CD4-positive, alpha-beta T cell (primary cell): ENCODE results near the gene MED9. TPM values are rescaled to one million over a fixed set of nuclear protein-coding genes. Genes with fewer than 3 reads are reported as not detected.

Experiments used
- ATAC-seq: fragments of 200-7000 bp; cut with Tn5 transposase; one replicate; pipeline ENCODE4 v1.10.0; 2022; ENCODE audit warnings: mild to moderate bottlenecking; ENCODE audit not compliant: poor library complexity
- CTCF ChIA-PET: fragments of 350-600 bp; sonication (Branson Sonifier 250); formaldehyde crosslinking; loops from one replicate; lab custom pipeline; 2021; ENCODE audit warnings: antibody characterized with exemption, inconsistent platforms; lab: Charles Lee
- POLR2A ChIA-PET: fragments of 350-600 bp; sonication (Branson Sonifier 250); formaldehyde crosslinking; loops from one replicate; lab custom pipeline; 2021; ENCODE audit warnings: antibody characterized with exemption, inconsistent platforms; lab: Charles Lee
- DNase-seq, 14 experiments: peaks; one replicate each; pipeline ENCODE4 v3.0.0-alpha.2; 2013 to 2020; ENCODE audit warnings: mixed read lengths in 2 of 14
- H3K27ac ChIP-seq, 2 donors: one replicate each; pipeline versions ENCODE4 v1.5.1 to v1.7.0; 2013; ENCODE audit warnings: low read length in 2 of 2, low read depth in 1 of 2, mild to moderate bottlenecking in 1 of 2
- H3K27me3 ChIP-seq, 2 experiments: 1 replicate in 1 of 2; 2 replicates in 1 of 2; pipeline versions ENCODE4 v1.6.1 to v1.7.0; 2013; ENCODE audit warnings: low read length in 2 of 2, control low read depth in 1 of 2, mild to moderate bottlenecking in 1 of 2, moderate library complexity in 1 of 2; ENCODE audit not compliant: insufficient read depth in 2 of 2, control insufficient read depth in 1 of 2
- H3K36me3 ChIP-seq: one replicate; pipeline ENCODE4 v1.6.1; 2013; ENCODE audit warnings: low read length, control low read depth; ENCODE audit not compliant: insufficient read depth
- H3K4me1 ChIP-seq: one replicate; pipeline ENCODE4 v1.6.1; 2013; ENCODE audit warnings: low read length, control low read depth; ENCODE audit not compliant: insufficient read depth
- H3K4me3 ChIP-seq: one replicate; pipeline ENCODE4 v1.5.1; 2013; ENCODE audit warnings: mild to moderate bottlenecking, low read length, moderate library complexity
- H3K9me3 ChIP-seq, 2 experiments: 1 replicate in 1 of 2; 2 replicates in 1 of 2; pipeline versions ENCODE4 v1.6.1 to v1.7.0; 2013; ENCODE audit warnings: low read length in 2 of 2, mild to moderate bottlenecking in 2 of 2, control low read depth in 1 of 2, moderate library complexity in 1 of 2; ENCODE audit not compliant: control insufficient read depth in 1 of 2, insufficient read depth in 1 of 2
- H3K27ac Mint-ChIP-seq: one replicate; pipeline ENCODE4 v1.8.0; 2020; ENCODE audit warnings: mixed read lengths
- H3K27me3 Mint-ChIP-seq: one replicate; pipeline ENCODE4 v1.8.0; 2021; ENCODE audit warnings: mixed read lengths
- H3K36me3 Mint-ChIP-seq: one replicate; pipeline ENCODE4 v1.8.0; 2021; ENCODE audit warnings: low read depth, mixed read lengths
- H3K4me1 Mint-ChIP-seq: one replicate; pipeline ENCODE4 v1.8.0; 2021; ENCODE audit warnings: low read depth, mixed read lengths
- H3K4me3 Mint-ChIP-seq: one replicate; pipeline ENCODE4 v1.8.0; 2020; ENCODE audit warnings: mild to moderate bottlenecking, mixed read lengths
- H3K9me3 Mint-ChIP-seq: one replicate; pipeline ENCODE4 v1.8.0; 2020; ENCODE audit warnings: mixed read lengths
- intact Hi-C, 2 experiments: fragments of 100-400 bp; cut with DNase I in 1 of 2; cut with micrococcal nuclease in 1 of 2; formaldehyde crosslinking; loops; one replicate each; pipeline versions ENCODE4 v1.15.1 to v1.9.0; 2023 to 2025; cut with DNase I, micrococcal nuclease
- total RNA-seq, 174 experiments: library from RNA in 2 of 174; stranded (reverse) in 2 of 174; gene quantifications; one replicate each; pipeline ENCODE4 v1.2.3 and lab custom pipeline; 2021 to 2026
- TF ChIP-seq, protein P1 (sequence below): fragments of 200-600 bp; IDR thresholded peaks from one replicate; pipeline ENCODE4 v1.8.0; 2022; ENCODE audit warnings: antibody characterized with exemption, mild to moderate bottlenecking

MED9 gene
- total RNA-seq, 2 experiments from 2014 or later = 27.0 to 27.9 TPM

DNA sequence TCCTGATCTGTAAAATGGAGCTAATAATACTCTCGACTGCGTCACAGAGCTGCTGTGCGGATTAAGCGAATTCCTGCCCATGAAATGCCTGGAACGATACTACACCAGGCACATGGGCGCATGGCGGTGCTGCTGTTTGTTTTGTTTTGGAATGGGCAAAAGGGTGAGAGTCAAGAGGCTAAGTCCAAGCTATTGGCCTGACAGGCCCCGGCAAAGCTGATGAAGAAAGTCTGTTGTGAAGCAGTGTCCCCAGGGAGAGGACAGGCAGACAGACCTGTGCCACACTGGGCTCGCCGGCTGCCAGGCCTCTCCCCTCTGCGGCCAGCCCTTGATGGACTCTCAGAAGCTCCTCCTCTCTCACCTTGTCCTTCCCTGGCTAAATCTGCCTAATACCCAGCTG is 50.7 kb downstream of the MED9 start:
- intact Hi-C loops = no loop called here
- CTCF ChIA-PET = no interaction called here

DNA sequence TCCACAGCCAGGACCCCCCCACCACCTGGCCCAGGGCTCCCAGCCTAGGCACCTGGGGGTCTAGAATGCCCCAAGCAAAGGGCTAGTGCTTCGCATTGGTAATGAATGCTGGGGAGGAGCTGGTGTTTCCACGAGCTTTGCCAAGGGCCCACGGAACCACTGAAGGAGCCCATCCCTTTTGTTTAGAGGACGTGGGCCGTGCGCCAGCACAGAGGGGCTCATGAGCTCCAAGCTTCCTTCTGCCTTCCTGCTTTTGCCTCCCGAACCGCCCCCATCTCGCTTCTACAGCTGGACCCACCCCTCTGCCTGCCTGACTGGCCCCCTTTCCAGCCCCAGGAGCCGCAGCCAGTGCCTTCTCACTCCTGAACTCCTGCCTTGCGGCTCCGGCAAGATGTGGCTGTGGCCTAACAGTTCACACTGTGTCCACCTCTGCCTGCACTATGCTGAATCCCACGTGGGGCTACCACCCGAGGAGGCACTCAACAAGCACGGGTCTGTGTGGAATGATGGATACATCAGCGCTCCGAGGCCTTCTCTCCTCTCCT is 51.2 kb downstream of the MED9 start:
- Mint-ChIP-seq H3K27ac (no peak overlapping the region), H3K36me3 (no peaks in the 10 kb centered on the region), H3K27me3 (no peaks in the 10 kb centered on the region), H3K4me1 (no peaks in the 10 kb centered on the region), H3K4me3 (no peak overlapping the region), H3K9me3 (no peaks in the 10 kb centered on the region)
- ChIA-PET CTCF (no interaction called here), POLR2A (no interaction called here)
- Histone ChIP-seq H3K4me1 (no peaks in the 10 kb centered on the region), H3K27ac (no peak overlapping the region), H3K36me3 (no peaks in the 10 kb centered on the region), H3K4me3 (no peak overlapping the region), H3K9me3 (no peaks in the 10 kb centered on the region), H3K27me3 (no peaks in the 10 kb centered on the region)
- no peak for DNase-seq
- ATAC-seq = no peak
- TF ChIP-seq, protein P1, sequence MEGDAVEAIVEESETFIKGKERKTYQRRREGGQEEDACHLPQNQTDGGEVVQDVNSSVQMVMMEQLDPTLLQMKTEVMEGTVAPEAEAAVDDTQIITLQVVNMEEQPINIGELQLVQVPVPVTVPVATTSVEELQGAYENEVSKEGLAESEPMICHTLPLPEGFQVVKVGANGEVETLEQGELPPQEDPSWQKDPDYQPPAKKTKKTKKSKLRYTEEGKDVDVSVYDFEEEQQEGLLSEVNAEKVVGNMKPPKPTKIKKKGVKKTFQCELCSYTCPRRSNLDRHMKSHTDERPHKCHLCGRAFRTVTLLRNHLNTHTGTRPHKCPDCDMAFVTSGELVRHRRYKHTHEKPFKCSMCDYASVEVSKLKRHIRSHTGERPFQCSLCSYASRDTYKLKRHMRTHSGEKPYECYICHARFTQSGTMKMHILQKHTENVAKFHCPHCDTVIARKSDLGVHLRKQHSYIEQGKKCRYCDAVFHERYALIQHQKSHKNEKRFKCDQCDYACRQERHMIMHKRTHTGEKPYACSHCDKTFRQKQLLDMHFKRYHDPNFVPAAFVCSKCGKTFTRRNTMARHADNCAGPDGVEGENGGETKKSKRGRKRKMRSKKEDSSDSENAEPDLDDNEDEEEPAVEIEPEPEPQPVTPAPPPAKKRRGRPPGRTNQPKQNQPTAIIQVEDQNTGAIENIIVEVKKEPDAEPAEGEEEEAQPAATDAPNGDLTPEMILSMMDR = no peak
- intact Hi-C loops = no loop called here

More for the DNA sequence above, 50.7 kb downstream of the MED9 start:
- H3K27me3 Mint-ChIP-seq = no peaks in the 10 kb centered on the region
- TF ChIP-seq, protein P1 = no peak
- Histone ChIP-seq H3K4me1 (no peaks in the 10 kb centered on the region), H3K27ac (no peak overlapping the region), H3K27me3 (no peaks in the 10 kb centered on the region), H3K9me3 (no peaks in the 10 kb centered on the region), H3K36me3 (no peaks in the 10 kb centered on the region), H3K4me3 (no peak overlapping the region)
- H3K4me3 Mint-ChIP-seq = no peak overlapping the region
- DNase-seq = no peak
- ATAC-seq = no peak
- H3K4me1 Mint-ChIP-seq = no peaks in the 10 kb centered on the region
- H3K9me3 Mint-ChIP-seq = no peaks in the 10 kb centered on the region
- H3K27ac Mint-ChIP-seq = no peak overlapping the region
- H3K36me3 Mint-ChIP-seq = no peaks in the 10 kb centered on the region
- POLR2A ChIA-PET = no interaction called here

DNA sequence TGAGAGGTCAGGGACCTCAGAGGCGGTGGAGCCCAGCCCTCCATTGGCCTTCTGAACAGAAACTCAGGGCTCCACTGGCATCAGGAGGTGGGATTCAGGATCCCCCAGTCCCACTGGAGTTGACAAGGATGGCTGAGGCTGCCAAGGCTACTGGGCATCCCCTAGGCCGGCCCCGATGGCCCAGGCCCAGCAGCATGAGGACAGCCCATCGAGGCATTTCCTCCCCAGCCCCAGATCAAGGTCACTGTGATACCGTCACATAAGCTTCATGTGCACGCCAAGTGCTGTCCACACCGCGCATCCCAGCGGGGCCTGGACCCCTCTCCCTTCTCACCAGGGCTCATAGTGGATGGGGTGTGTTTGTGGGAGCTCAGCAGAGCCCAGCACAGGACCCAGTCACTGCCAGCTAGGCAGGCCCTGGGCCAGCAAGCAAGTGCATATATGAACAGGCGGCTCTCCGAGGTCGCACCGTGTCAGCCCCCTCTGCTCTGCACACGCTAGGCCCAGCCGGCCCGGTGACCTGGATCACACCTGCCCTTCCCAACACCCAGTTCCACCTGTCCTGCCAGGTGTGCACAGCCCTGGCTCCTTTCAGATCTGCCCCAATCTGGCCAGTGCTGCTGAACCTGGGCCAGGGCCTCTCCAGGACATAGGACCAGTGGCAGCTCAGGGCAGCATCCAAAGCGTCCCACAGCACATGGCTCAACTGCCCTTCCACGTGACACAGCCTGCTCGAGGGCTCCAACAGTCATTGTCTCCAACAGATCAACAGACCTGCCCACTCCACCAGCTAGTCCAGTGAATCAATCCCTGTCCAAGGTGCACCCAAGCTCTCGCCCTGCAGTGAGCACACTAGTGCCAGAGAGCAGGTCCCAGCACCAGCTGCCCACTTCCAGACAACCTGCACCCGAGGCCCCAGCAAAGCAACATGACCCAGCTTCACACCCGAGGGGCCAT is 52.2 kb downstream of the MED9 start:
- ATAC-seq (no peak), DNase-seq (no peak)
- no peak overlapping the region for H3K27ac ChIP-seq
- ChIA-PET POLR2A (no interaction called here), CTCF (no interaction called here)
- Mint-ChIP-seq H3K4me3 (no peak overlapping the region), H3K4me1 (no peaks in the 10 kb centered on the region), H3K27ac (no peak overlapping the region), H3K9me3 (no peaks in the 10 kb centered on the region), H3K27me3 (no peaks in the 10 kb centered on the region), H3K36me3 (no peaks in the 10 kb centered on the region)
- no peaks in the 10 kb centered on the region for H3K27me3 ChIP-seq
- intact Hi-C loops = no loop called here
- no peaks in the 10 kb centered on the region for H3K4me1 ChIP-seq
- H3K9me3 ChIP-seq = no peaks in the 10 kb centered on the region
- no peaks in the 10 kb centered on the region for H3K36me3 ChIP-seq
- no peak overlapping the region for H3K4me3 ChIP-seq
- TF ChIP-seq, protein P1 = no peak
